ENCODE data around the gene TTYH2. TPM values are rescaled to one million over a fixed set of nuclear protein-coding genes. Genes with fewer than 3 reads are reported as not detected.

Gene TTYH2
- total and polyA plus RNA-seq, 2 donors (not counting 1 experiment from before 2014, with no cell fraction given), result 3.0 to 3.1 TPM

DNA sequence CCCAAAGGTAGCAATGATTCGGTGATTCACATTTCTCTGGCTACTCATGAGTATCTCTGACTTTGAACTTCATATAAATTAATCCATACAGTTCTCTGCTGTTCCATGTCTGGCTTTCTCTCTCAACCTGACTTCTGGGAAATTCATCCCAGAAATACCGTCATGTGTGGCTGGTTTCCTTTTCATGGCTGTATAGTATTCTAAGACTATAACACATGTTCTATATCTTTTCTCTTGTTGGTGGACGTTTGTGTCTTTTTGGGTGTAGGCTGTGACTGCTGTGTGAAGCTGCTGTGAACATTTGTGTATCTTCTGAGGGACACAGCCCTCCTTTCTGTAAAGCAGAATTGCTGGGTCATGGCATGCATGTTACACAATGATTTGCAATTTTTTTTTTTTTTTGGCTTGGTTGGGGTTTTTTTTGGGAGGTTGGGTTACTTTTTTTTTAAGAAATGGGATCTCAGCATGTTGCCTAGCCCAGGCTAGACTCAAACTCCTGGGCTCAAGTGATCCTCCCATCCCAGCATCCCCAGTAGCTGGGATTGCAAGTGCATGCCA lies 6.3 kb downstream of the TTYH2 start:
- peaks cover 8% of the 10 kb centered on the region for H4K20me1 ChIP-seq (ENCODE audit: control insufficient read depth, insufficient read depth, low read length, poor library complexity, severe bottlenecking)
- no peak overlapping the region for H3K4me3 ChIP-seq (ENCODE audit: control extremely low read depth in 1 of 5, extremely low read depth in 1 of 5, insufficient read depth in 1 of 5, low read depth in 2 of 5, low read length in 4 of 5)
- no peaks in the 10 kb centered on the region for H3K9me3 ChIP-seq (ENCODE audit: control extremely low read depth in 1 of 3, control insufficient read depth in 2 of 3, insufficient read depth in 1 of 3, low read length in 2 of 3)
- H3K36me3 ChIP-seq (replicated peaks in 1 of 2; ENCODE audit: control extremely low read depth in 1 of 2, control insufficient read depth in 1 of 2, extremely low read depth in 1 of 2, insufficient read depth in 2 of 2, low read length in 1 of 2), result no peaks in the 10 kb centered on the region
- TF ChIP-seq, protein P1, sequence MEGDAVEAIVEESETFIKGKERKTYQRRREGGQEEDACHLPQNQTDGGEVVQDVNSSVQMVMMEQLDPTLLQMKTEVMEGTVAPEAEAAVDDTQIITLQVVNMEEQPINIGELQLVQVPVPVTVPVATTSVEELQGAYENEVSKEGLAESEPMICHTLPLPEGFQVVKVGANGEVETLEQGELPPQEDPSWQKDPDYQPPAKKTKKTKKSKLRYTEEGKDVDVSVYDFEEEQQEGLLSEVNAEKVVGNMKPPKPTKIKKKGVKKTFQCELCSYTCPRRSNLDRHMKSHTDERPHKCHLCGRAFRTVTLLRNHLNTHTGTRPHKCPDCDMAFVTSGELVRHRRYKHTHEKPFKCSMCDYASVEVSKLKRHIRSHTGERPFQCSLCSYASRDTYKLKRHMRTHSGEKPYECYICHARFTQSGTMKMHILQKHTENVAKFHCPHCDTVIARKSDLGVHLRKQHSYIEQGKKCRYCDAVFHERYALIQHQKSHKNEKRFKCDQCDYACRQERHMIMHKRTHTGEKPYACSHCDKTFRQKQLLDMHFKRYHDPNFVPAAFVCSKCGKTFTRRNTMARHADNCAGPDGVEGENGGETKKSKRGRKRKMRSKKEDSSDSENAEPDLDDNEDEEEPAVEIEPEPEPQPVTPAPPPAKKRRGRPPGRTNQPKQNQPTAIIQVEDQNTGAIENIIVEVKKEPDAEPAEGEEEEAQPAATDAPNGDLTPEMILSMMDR (IDR thresholded peaks at IDR 0.05), result no peak
- TF ChIP-seq EZH2 (IDR thresholded peaks at IDR 0.05; ENCODE audit: borderline replicate concordance, insufficient read depth, low read depth, low read length, poor library complexity, severe bottlenecking), result no peak
- no peak for DNase-seq
- H3K9ac ChIP-seq (ENCODE audit: low read length), result no peak overlapping the region
- no peak for ATAC-seq (ENCODE audit: low read depth)
- no peak overlapping the region for H3K4me2 ChIP-seq (replicated peaks; ENCODE audit: low read depth, low read length, poor library complexity, severe bottlenecking)
- ChIA-PET CTCF (interaction anchor here (1.2 kb wide), 1 partner anchor 9 kb away, joined by 5 read pairs; no protein-coding TSS in a partner anchor), POLR2A (no interaction called here)
- H3K27me3 ChIP-seq (replicated peaks in 1 of 4; ENCODE audit: control extremely low read depth in 1 of 4, control insufficient read depth in 3 of 4, insufficient read depth in 4 of 4, low read length in 3 of 4), result no peaks in the 10 kb centered on the region
- H3K79me2 ChIP-seq (ENCODE audit: control insufficient read depth, insufficient read depth, low read length), result no peaks in the 10 kb centered on the region
- H3K4me3 Mint-ChIP-seq, result no peak overlapping the region
- no peaks in the 10 kb centered on the region for H3K27me3 Mint-ChIP-seq
- no peak overlapping the region for H3K27ac ChIP-seq (ENCODE audit: low read length in 2 of 2)
- intact Hi-C loops (cut with micrococcal nuclease), result no loop called here
- no peak overlapping the region for H2AFZ ChIP-seq (ENCODE audit: insufficient read depth, low read depth, low read length, poor library complexity, severe bottlenecking)
- peaks cover 16 to 20% of the 10 kb centered on the region in 2 donors for H3K4me1 ChIP-seq (ENCODE audit: control insufficient read depth in 2 of 2, insufficient read depth in 2 of 2, low read length in 2 of 2)
- H3K27ac Mint-ChIP-seq, result no peak overlapping the region
- WGBS (ENCODE audit: insufficient coverage), result 100% methylated on average over 1 of the region's 3 CpGs
- H3K4me1 Mint-ChIP-seq, result peaks cover 17% of the 10 kb centered on the region
- H3K9me3 Mint-ChIP-seq (ENCODE audit: insufficient read depth), result no peaks in the 10 kb centered on the region

DNA sequence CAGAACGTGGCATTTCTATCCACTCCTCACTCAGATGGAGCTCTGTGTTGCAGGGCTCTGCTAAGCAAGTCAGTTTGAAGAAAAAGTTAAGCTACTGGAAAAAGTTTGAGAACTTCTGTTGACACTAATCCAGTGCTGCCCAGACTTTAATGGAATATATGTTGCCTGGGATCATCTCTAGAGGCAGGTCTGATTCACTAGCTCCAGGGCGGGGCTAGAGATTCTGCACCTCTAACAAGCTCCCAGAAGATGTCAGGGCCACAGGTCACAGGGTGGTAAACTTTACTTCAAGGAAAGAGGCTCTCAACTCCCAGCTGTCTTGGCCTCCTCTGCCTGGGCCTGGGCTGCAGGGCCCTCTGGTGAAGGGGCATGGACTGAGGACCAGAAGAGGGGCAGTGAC lies 6.8 kb downstream of the TTYH2 start:
- Histone ChIP-seq H2AFZ (ENCODE audit: insufficient read depth, low read depth, low read length, poor library complexity, severe bottlenecking) (no peak overlapping the region), H3K4me2 (replicated peaks; ENCODE audit: low read depth, low read length, poor library complexity, severe bottlenecking) (no peak overlapping the region), H3K4me1 (ENCODE audit: control insufficient read depth in 2 of 2, insufficient read depth in 2 of 2, low read length in 2 of 2) (peaks cover 10 to 17% of the 10 kb centered on the region in 2 donors), H3K4me3 (ENCODE audit: control extremely low read depth in 1 of 5, extremely low read depth in 1 of 5, insufficient read depth in 1 of 5, low read depth in 2 of 5, low read length in 4 of 5) (no peak overlapping the region), H3K79me2 (ENCODE audit: control insufficient read depth, insufficient read depth, low read length) (no peaks in the 10 kb centered on the region), H3K9me3 (ENCODE audit: control extremely low read depth in 1 of 3, control insufficient read depth in 2 of 3, insufficient read depth in 1 of 3, low read length in 2 of 3) (no peaks in the 10 kb centered on the region), H3K27me3 (replicated peaks in 1 of 4; ENCODE audit: control extremely low read depth in 1 of 4, control insufficient read depth in 3 of 4, insufficient read depth in 4 of 4, low read length in 3 of 4) (no peaks in the 10 kb centered on the region), H3K9ac (ENCODE audit: low read length) (no peak overlapping the region), H4K20me1 (ENCODE audit: control insufficient read depth, insufficient read depth, low read length, poor library complexity, severe bottlenecking) (peaks cover 2% of the 10 kb centered on the region), H3K36me3 (replicated peaks in 1 of 2; ENCODE audit: control extremely low read depth in 1 of 2, control insufficient read depth in 1 of 2, extremely low read depth in 1 of 2, insufficient read depth in 2 of 2, low read length in 1 of 2) (no peaks in the 10 kb centered on the region), H3K27ac (ENCODE audit: low read length in 2 of 2) (no peak overlapping the region)
- H3K4me3 Mint-ChIP-seq, result no peak overlapping the region
- WGBS (ENCODE audit: insufficient coverage), result 89% methylated on average over 1 of the region's 2 CpGs
- no peaks in the 10 kb centered on the region for H3K9me3 Mint-ChIP-seq (ENCODE audit: insufficient read depth)
- ChIA-PET CTCF (interaction anchor here (1.2 kb wide), 1 partner anchor 9 kb away, joined by 5 read pairs; no protein-coding TSS in a partner anchor), POLR2A (no interaction called here)
- intact Hi-C loops (cut with micrococcal nuclease), result no loop called here
- H3K27me3 Mint-ChIP-seq, result no peaks in the 10 kb centered on the region
- TF ChIP-seq, protein P1 (IDR thresholded peaks at IDR 0.05), result no peak
- DNase-seq, result no peak
- no peak overlapping the region for H3K27ac Mint-ChIP-seq
- no peak for ATAC-seq (ENCODE audit: low read depth)
- peaks cover 14% of the 10 kb centered on the region for H3K4me1 Mint-ChIP-seq
